Stimulated activated effector memory CD8-positive, alpha-beta T cell treated with anti-CD3 and anti-CD28 coated beads, Interleukin-12 subunit alpha, Interleukin-12 subunit beta, amount 100 ng/mL, for 72 hours (primary cell): Measurements from ENCODE around the gene NOS3.

Source experiments
- ATAC-seq: fragments of 150-1000 bp; cut with Tn5 transposase; 2 replicates; pipeline ENCODE4 v1.10.0; 2021
- DNase-seq, 2 donors: peaks; one replicate each; pipeline ENCODE4 v3.0.0; 2021 to 2022; ENCODE audit warnings: low spot score in 2 of 2
- H3K27ac Mint-ChIP-seq: one replicate; pipeline ENCODE4 v1.8.0; 2022; ENCODE audit warnings: mild to moderate bottlenecking, mixed read lengths
- H3K36me3 Mint-ChIP-seq: one replicate; pipeline ENCODE4 v1.8.0; 2022; ENCODE audit warnings: mild to moderate bottlenecking, mixed read lengths
- H3K4me1 Mint-ChIP-seq: one replicate; pipeline ENCODE4 v1.8.0; 2022; ENCODE audit warnings: mixed read lengths
- H3K4me3 Mint-ChIP-seq: one replicate; pipeline ENCODE4 v1.8.0; 2022; ENCODE audit warnings: mild to moderate bottlenecking, mixed read lengths
- H3K9me3 Mint-ChIP-seq: one replicate; pipeline ENCODE4 v1.8.0; 2022; ENCODE audit warnings: mixed read lengths

NOS3 gene

DNA sequence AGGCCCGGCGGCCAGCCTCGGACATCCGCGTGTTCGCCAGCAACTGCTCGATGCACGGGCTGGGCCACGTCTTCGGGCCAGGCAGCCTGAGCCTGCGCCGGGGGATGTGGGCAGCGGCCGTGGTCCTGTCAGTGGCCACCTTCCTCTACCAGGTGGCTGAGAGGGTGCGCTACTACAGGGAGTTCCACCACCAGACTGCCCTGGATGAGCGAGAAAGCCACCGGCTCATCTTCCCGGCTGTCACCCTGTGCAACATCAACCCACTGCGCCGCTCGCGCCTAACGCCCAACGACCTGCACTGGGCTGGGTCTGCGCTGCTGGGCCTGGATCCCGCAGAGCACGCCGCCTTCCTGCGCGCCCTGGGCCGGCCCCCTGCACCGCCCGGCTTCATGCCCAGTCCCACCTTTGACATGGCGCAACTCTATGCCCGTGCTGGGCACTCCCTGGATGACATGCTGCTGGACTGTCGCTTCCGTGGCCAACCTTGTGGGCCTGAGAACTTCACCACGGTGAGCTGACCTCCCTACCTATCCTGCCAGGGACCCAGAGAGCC is 58.2 kb downstream of the NOS3 start:
- DNase-seq (no peak), ATAC-seq (no peak)
- Mint-ChIP-seq H3K4me1 (peaks cover 7% of the 10 kb centered on the region), H3K4me3 (no peak overlapping the region), H3K9me3 (no peaks in the 10 kb centered on the region), H3K36me3 (peaks cover 5% of the 10 kb centered on the region), H3K27ac (no peak overlapping the region)

DNA sequence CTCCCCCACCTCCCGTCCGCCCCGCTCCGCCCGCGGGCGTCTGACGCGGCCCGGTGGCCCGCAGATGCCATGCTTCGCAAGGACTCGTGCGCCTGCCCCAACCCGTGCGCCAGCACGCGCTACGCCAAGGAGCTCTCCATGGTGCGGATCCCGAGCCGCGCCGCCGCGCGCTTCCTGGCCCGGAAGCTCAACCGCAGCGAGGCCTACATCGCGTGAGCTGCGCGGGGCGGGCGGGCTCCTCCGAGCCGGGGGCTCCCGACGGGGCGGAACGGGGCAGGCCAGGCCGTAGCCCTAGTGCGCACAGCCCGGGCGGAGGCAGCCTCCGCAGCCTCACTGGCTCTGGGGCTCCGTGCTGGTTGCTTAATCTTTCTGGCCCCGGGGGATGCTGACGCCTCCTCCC is 60.3 kb downstream of the NOS3 start:
- ATAC-seq (peak; percentile 59), DNase-seq (no peak)
- no peak overlapping the region for H3K27ac Mint-ChIP-seq
- H3K36me3 Mint-ChIP-seq, result no peaks in the 10 kb centered on the region
- H3K9me3 Mint-ChIP-seq, result no peaks in the 10 kb centered on the region
- H3K4me1 Mint-ChIP-seq, result peaks cover 7% of the 10 kb centered on the region
- H3K4me3 Mint-ChIP-seq, result no peak overlapping the region

DNA sequence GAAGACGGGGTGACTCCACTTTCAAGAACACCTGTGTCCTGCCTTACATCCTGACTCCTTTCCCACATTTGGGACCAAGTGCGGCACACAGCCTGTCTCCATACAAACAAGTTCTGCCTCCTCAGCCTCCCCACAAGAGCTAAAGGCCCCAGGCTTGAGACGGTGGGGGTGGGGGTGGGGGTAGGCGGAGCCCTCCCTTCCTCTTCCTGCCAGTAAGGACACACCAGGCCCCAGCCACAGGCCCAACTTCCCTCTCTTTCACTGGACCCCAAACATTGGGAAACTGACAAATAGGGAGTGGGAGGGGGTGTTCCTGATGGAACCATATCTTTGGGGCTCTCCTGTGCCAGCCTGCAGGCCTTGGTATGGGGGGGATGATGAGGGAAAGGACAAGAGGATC is 62.3 kb downstream of the NOS3 start:
- Mint-ChIP-seq H3K9me3 (no peaks in the 10 kb centered on the region), H3K4me1 (peaks cover 21% of the 10 kb centered on the region), H3K4me3 (no peak overlapping the region), H3K36me3 (peaks cover 2% of the 10 kb centered on the region), H3K27ac (no peak overlapping the region)
- ATAC-seq (no peak), DNase-seq (no peak)

DNA sequence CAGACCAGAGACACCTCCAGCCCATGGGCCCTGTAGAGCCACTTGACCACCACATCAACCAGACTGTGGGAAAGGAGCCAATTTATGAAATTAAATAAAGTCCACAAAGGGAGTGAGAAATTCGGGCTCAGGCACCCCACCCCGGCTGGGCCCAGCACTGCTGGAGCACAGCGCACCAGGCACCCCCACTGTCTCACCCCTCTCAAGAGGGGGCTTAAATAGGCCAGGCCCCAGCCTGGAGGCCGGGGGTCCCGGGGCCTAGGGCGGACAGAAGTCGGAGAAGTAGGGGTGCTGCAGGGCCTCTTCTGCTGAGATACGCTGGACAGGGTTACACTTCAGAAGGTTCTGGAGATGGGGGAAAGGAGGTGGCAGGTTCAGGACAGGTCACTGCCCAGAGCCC is 62.9 kb downstream of the NOS3 start:
- no peak overlapping the region for H3K4me3 Mint-ChIP-seq
- H3K9me3 Mint-ChIP-seq, result no peaks in the 10 kb centered on the region
- DNase-seq, result no peak
- no peak for ATAC-seq
- peaks cover 9% of the 10 kb centered on the region for H3K36me3 Mint-ChIP-seq
- peaks cover 26% of the 10 kb centered on the region for H3K4me1 Mint-ChIP-seq
- H3K27ac Mint-ChIP-seq, result no peak overlapping the region

DNA sequence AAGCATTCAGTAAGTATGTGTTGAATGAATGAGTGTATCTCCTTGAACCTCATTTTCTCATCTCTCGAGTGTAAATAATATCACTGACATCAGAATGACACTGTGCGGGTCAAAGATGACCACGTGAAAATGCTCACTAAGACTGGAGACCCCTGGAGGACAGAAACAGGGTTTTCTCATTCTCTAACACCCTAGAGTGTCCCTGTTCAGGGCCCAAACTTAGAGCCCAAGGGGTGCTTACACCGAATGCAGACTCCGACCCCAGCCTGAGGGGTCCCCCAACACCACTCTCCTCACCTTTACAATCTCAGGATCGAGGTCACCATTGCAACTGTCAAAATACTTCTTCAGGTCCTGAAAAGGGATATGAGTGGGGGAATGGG is 65.5 kb downstream of the NOS3 start:
- ATAC-seq, result no peak
- no peak for DNase-seq
- peaks cover 40% of the 10 kb centered on the region for H3K4me1 Mint-ChIP-seq
- H3K36me3 Mint-ChIP-seq, result peaks cover 15% of the 10 kb centered on the region
- H3K27ac Mint-ChIP-seq, result no peak overlapping the region
- H3K9me3 Mint-ChIP-seq, result no peaks in the 10 kb centered on the region
- H3K4me3 Mint-ChIP-seq, result peak overlapping the region; percentile 93

DNA sequence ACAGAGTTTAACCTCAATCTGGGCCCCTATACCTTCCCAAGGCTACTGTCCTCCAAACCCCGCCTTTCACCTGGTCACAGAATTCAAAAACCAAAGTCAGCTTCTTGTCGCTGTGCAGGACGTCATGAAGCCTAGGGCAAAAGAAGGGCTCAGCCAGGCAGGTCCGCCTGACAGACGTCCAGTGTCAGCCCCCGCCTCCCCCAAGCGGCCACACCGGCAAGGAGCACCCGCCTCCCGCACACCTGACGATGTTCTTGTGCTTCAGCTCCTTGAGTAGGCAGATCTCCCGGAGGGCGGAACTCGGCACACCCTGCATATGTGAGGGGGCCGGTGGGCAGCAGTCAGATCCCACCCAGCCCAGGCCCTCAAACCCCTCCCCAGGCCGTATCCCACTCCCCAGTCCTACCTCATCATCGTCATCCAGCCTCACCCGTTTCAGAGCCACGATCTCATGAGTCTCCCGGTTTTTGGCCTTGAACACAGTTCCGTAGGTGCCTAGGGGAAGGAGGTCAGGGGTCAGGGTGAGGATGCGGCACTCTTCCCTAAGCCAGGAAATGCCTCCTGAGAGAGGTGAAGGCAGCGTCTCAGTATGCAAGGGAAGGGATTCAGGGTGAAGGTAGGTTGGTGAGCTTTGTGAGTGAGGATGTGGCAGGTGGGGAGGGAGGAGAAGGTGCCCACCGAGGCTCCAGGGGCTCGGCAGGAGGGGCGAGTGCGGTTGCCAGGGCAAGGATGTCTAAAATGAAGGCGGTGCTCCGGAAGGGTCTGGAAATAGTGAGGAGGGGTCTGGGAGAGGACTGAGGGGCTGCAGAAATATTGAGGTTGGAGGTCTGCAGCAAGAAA is 66.1 kb downstream of the NOS3 start:
- peak overlapping the region; percentile 91 for H3K27ac Mint-ChIP-seq
- no peak for DNase-seq
- peaks cover 15% of the 10 kb centered on the region for H3K36me3 Mint-ChIP-seq
- H3K4me1 Mint-ChIP-seq, result peaks cover 46% of the 10 kb centered on the region
- H3K9me3 Mint-ChIP-seq, result no peaks in the 10 kb centered on the region
- ATAC-seq, result no peak
- peak overlapping the region; percentile 93 for H3K4me3 Mint-ChIP-seq

DNA sequence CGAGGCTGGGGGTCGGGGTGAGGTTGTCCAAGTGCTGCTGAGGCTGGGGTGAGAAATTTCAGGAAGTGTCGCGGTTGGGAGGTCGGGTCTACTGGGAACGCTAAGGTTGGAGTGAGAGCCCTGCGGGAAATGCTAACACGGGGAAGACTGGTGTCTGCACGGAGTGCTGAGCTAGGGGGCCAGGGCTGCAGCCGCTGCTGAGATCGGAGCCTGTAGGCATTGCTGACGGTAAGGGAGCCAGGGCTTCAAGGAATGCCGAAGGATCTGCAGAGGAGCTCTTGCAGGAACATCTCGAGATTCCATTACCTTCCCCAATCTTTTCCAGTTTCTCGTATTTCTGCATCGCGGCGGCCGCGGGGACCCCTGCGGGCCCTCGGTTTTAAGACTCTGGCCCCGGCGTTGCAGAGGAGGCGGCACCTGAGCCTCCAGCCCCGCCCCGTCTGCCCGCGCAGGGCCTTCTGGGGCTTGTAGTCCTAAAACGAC is 66.7 kb downstream of the NOS3 start, which contains the start of gene CDK5:
Gene CDK5 (minus strand): TSS at position 392 of the 483 bp plus-strand sequence. CDS start 49 bp downstream, at position 343.
- Mint-ChIP-seq H3K9me3 (no peaks in the 10 kb centered on the region), H3K4me3 (peak within 1 kb of the TSS; percentile 93), H3K36me3 (peaks cover 15% of the 10 kb centered on the region), H3K4me1 (peaks cover 45% of the 10 kb centered on the region), H3K27ac (peak within 1 kb of the TSS; percentile 91)
- DNase-seq (no peak), ATAC-seq (peak; percentile 2)

DNA sequence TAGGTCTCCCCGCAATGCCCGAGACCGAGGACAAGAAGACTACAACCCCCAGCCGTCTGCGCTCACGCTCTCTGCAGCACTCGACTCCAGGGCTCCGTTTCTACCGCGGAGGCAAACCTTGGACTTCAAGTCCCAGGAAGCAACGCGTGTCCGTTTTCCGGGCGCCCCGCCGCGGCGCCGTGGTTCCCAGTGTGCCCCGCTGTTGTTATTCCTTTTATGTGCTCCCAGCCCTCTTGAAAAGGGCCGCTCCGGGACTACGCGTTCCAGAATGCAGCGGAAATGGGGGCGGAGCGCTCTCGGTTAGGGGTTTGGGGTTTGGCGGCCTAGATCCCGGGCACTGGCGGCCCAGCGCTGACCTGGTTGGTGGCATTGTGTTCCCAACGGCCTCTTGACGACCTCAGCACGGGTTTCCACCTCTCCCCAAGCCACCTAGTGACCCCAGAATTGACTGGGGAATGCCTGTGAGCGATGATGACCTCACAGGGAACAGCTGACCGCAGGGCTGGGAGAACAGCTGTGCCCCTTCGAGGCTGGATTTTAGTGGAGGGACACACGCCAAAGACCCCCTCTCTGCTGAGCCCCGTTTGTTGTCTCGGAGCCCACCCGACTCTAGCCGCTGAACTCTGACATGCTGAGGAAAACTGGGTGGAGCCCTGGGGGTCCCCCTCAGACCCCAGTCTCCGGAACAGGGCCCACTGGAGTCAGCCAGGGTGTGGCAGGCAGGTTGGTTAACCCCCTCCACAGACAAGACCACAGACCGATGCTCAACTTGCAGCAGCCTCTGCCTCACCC is 67.4 kb downstream of the NOS3 start:
- H3K4me1 Mint-ChIP-seq, result peaks cover 41% of the 10 kb centered on the region
- peaks cover 15% of the 10 kb centered on the region for H3K36me3 Mint-ChIP-seq
- DNase-seq, result peak; percentile 83 to 95
- H3K4me3 Mint-ChIP-seq, result peak overlapping the region; percentile 93
- H3K27ac Mint-ChIP-seq, result peak overlapping the region; percentile 91
- peak; percentile 95 for ATAC-seq
- H3K9me3 Mint-ChIP-seq, result no peaks in the 10 kb centered on the region

DNA sequence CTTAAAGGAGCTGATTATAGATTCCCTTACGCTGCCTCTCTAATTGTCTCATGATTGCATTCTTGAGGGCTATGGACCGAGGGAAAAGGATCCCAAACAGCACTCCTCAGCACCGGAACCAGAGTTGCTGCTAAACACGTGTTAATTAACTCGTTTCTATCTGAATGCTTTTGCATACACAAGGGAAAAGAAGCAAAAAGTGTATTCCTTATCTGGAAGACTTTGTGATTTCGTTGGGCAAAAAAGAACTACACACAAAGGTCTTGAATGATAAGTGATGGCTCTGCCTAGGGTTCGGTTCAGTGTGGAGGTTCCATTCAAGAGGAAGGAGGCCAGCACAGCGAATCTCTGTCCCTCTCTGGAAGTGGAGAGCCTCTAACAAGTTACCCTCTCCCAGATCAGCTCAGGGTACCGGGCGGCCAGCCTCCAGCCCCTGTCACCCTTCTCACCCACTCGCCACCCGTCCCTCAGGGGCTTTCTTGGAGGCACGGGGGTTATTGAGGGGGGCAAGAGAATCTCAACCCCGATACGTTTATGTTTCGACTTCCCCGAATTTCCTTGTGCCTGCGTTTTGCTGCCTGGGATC is 68.1 kb downstream of the NOS3 start:
- Mint-ChIP-seq H3K27ac (peak overlapping the region; percentile 91), H3K9me3 (no peaks in the 10 kb centered on the region), H3K36me3 (peaks cover 21% of the 10 kb centered on the region), H3K4me3 (peak overlapping the region; percentile 93), H3K4me1 (peaks cover 41% of the 10 kb centered on the region)
- ATAC-seq, result no peak
- DNase-seq, result no peak

DNA sequence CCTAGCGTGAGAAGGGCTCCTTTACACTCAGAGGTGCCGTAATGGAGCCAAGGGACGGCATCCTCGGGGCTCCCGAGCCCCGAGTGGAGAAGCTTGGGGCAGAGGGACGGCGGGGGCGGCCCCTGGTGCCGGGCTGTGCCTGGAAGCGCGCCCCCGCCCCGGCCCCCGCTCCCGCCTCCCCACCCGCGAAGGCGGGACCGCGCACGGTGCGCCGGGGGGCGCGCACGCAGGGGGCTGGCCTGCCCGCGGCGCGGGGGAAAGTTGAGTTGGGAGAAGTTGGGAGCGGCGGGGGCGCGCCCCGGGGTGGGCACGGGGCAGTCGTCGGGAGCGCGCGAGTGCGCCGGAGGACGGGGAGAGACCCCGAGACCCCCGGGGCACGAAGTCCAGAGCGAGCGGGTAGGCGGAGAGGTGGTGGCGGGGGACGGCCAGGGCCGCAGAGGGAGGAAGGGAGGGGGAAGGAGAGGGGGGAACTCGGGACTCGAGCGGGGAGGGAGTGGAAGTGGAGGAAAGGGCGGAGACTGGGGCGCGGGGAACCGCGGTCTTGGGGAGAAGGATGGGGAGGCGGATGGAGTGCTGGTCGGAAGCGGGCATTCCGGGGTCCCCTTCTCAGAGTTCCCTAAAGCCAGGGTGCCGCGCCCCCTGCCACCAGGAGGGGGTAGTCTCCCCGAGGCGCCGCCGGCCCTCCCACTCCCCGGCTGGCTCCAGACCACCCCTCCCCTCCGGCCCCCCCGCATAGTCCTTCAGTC is 68.7 kb downstream of the NOS3 start, which contains the start of gene SLC4A2:
Gene SLC4A2 (plus strand): TSS at position 223 of the 746 bp plus-strand sequence. CDS start 2,399 bp downstream, outside the sequence.
- Mint-ChIP-seq H3K36me3 (peaks cover 24% of the 10 kb centered on the region), H3K4me1 (peaks cover 41% of the 10 kb centered on the region), H3K27ac (peak within 1 kb of the TSS; percentile 91), H3K9me3 (no peaks in the 10 kb centered on the region), H3K4me3 (peak within 1 kb of the TSS; percentile 93)
- DNase-seq, result peak; percentile 69 to 88
- peak; percentile 38 for ATAC-seq

DNA sequence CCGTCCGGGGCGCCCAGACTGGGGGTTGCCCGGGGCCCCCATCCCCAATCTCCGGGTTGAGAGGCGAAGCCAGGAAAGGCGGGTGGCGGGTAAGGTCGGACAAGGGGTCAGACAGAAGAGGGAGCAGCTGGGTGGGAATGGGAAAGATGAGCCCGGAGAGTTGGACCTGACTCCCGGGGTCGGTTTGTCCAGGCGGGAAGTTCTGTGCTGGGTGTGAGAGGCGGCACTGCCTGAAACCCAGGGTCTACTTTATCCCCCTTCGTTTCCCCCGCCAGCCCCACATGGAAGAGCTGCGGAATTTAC is 69.2 kb downstream of the NOS3 start:
- no peak for ATAC-seq

DNA sequence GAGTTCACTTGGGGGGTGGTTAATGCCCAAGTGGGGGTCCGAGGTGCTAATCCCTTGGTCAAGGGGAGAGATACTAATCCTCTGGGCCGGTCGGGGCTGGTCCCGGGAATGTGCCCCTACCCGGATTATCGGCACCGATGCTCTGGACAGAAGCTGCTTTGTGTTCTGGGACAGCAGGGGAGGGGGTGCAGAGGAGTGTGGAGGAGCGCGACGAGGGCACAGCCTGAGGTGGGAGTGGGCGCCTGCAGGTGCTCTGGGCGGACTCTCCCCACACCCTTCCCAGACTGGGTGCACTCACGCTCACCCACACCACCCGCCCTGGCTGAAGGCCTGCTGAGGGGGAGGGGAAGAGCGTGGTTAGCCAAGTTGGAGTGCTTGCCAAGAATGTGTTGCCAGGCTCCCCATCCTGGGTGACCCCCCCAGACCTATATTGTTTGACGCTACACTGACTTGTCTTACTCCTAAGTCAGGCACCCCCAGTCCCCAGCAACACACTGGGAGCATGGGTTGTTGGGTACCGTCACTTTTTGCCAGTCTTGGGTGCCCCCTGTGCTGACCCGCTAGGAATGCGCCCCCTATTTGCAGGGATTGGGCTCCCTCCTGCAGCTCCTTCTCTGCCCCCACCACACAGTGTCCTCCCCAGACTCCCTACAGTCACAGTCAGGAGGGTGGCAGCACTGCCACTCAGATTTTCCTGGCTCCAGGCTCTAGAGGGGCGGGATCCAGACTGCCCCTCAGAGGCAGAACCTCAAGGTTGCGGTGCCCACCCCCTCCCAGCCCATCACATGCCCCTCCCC is 69.8 kb downstream of the NOS3 start:
- Mint-ChIP-seq H3K36me3 (peaks cover 35% of the 10 kb centered on the region), H3K4me1 (peaks cover 41% of the 10 kb centered on the region), H3K27ac (peak overlapping the region; percentile 91), H3K9me3 (no peaks in the 10 kb centered on the region), H3K4me3 (peak overlapping the region; percentile 93)
- DNase-seq, result no peak
- no peak for ATAC-seq

More for the DNA sequence above, 69.2 kb downstream of the NOS3 start:
- peak overlapping the region; percentile 93 for H3K4me3 Mint-ChIP-seq
- no peaks in the 10 kb centered on the region for H3K9me3 Mint-ChIP-seq
- H3K36me3 Mint-ChIP-seq, result peaks cover 29% of the 10 kb centered on the region
- peak overlapping the region; percentile 91 for H3K27ac Mint-ChIP-seq
- DNase-seq, result no peak
- peaks cover 41% of the 10 kb centered on the region for H3K4me1 Mint-ChIP-seq

DNA sequence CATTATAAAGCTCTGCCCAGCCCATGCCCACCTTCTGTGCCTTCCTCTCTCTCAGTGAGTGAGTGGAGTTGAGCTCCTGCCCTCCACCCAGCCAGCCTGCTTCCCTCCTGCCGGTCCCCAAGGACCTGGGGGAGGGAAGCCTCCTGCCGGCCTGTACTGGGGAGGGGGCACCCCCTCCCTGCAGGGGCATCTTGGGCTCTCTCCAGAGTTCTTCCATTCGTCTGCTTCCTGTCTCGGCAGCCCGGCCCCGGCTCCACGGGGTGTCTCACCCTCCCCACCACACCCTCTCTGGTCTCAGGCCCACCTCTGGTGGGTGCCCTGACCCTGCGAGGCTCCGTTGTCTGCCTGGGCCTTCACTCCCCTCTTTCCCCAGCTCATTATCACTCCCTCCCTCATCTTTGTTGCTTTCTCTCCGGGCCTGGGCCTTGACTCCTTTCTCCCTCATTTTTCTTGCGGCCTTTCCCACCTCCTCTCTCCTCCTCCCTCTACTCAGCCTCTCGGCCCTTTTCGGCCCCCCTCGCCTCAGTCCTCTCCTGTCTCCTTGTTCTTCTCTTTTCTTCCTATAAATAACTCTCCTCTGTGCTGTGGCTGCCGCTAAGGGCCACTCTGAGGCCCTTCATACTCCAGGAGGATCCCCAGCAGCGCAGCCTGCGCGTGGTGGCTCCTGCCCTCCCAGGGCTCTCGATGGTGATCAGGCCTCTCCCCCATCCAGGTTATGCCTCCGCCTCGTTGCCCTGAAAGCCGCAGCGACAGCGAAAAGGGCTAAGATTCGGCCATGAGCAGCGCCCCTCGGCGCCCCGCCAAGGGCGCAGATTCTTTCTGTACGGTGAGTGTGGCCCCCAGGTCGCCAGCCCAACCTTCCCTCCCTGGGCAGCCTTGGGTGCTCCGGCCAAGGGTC is 70.6 kb downstream of the NOS3 start:
- peaks cover 40% of the 10 kb centered on the region for H3K4me1 Mint-ChIP-seq
- H3K9me3 Mint-ChIP-seq, result no peaks in the 10 kb centered on the region
- peaks cover 35% of the 10 kb centered on the region for H3K36me3 Mint-ChIP-seq
- no peak for ATAC-seq
- H3K4me3 Mint-ChIP-seq, result peak overlapping the region; percentile 93
- DNase-seq, result no peak
- peak overlapping the region; percentile 71 for H3K27ac Mint-ChIP-seq
